Body of pancreas (tissue), 4 donors: Measurements from ENCODE around the gene SCAF4. TPM values are rescaled to one million over a fixed set of nuclear protein-coding genes. Genes with fewer than 3 reads are reported as not detected.
"Not testable (repeated sequence)": the region's sequence is repeated elsewhere in the genome, so short reads cannot be mapped to it uniquely, and the experiment has no call there.

Source experiments
- ATAC-seq: fragments of 150-250 bp; one replicate; pipeline ENCODE4 v1.9.1; 2016
- DNase-seq, 4 donors: peaks; one replicate each; pipeline ENCODE4 v3.0.0-alpha.2; 2019
- H3K27ac ChIP-seq, 4 donors: fragments of 200-600 bp; sonication (generic); 1 replicate in 3 of 4; 2 replicates in 1 of 4; pipeline versions ENCODE4 v1.5.1 to v1.6.1; 2016 to 2019; ENCODE audit warnings: mild to moderate bottlenecking in 1 of 4, mixed read lengths in 1 of 4, moderate library complexity in 1 of 4
- H3K27me3 ChIP-seq, 2 donors: fragments of 200-600 bp; sonication (generic); one replicate each; pipeline ENCODE4 v1.6.0; 2016; ENCODE audit warnings: mild to moderate bottlenecking in 1 of 2
- H3K36me3 ChIP-seq, 2 donors: fragments of 200-600 bp; sonication (generic); replicated peaks in 1 of 2; 2 replicates each; pipeline ENCODE4 v1.5.1; 2016; ENCODE audit warnings: low read depth in 2 of 2; ENCODE audit not compliant: insufficient read depth in 1 of 2
- H3K4me1 ChIP-seq: fragments of 200-600 bp; sonication (generic); one replicate; pipeline ENCODE4 v1.6.0; 2016
- H3K4me3 ChIP-seq, 2 donors: fragments of 200-600 bp; sonication (generic); 1 replicate in 1 of 2; 2 replicates in 1 of 2; pipeline ENCODE4 v1.5.1; 2016 to 2019
- H3K9me3 ChIP-seq, 3 donors: fragments of 200-600 bp; sonication (generic); 1 replicate in 2 of 3; 2 replicates in 1 of 3; pipeline ENCODE4 v1.5.1; 2016
- POLR2A ChIP-seq, 3 donors: fragments of 450-650 bp; IDR thresholded peaks; one replicate each; pipeline ENCODE4 v1.6.1; 2016; ENCODE audit warnings: antibody characterized with exemption in 3 of 3, mild to moderate bottlenecking in 2 of 3
- WGBS, 2 donors: methylation state at CpG; one replicate each; pipeline ENCODE4 v1.1.5; 2017; 5-methylcytosine and 5-hydroxymethylcytosine counted together
- intact Hi-C: fragments of 100-400 bp; cut with DNase I; formaldehyde crosslinking; loops from one replicate; pipeline ENCODE4 v1.15.1; 2023
- total RNA-seq, 2 donors: library from RNA; depleted of rRNA; stranded (reverse); fragments of >200 nt; gene quantifications; one replicate each; pipeline ENCODE4 v1.1.0, GENCODE V29; 2016
- TF ChIP-seq, protein P1 (sequence below), 7 experiments: fragments of 450-650 bp in 4 of 7; fragments of 200-600 bp in 3 of 7; sonication (generic) in 3 of 7; IDR thresholded peaks; one replicate each; pipeline ENCODE4 v1.5.1; 2016 to 2019; ENCODE audit warnings: antibody characterized with exemption in 7 of 7

Gene SCAF4
- total RNA-seq, 2 donors from 2014 or later: 9.2 to 11.4 TPM

DNA sequence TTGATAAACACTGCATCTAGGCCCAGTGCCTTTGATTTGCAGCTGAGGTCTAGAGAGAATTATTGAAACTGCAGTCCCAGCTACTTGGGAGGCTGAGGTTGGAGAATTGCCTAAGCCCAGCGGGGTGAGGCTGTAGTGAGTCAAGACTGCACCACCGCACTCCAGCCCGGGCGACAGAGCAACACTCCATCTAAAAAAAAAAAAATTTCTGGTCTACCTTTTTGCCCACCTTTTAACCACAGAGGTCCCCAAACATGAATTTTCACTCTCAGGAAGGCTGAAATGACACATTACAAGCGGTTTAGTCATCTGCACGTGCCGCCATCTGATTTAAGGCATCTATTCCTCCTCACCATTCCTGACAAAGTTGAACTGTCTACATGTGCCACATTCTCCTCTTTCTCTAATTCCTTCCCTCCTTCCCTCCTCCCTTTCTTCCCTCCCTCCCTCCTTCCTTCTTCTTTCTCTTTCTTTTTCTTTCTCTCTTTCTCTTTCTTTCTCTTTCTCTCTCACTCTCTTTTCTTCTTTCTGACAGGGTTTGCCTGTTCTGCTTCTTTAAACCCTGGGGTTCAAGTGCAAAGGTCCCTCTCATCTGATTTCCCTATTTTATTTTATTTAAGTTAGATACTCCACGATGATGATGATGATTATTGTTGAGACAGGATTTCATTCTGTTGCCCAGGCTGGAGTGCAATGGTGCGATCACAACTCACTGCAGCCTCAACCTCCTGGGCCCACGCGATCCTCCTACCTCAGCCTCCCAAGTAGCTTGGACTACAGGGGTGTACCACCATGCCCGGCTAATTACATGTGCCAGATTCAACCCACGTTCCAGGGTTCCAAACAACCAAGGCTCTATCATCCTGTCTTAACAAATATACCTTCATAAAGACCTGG is 75.5 kb downstream of the SCAF4 start:
- Histone ChIP-seq H3K9me3 (no peaks in the 10 kb centered on the region), H3K4me3 (no peak overlapping the region), H3K27me3 (no peaks in the 10 kb centered on the region), H3K27ac (no peak overlapping the region), H3K36me3 (no peaks in the 10 kb centered on the region), H3K4me1 (peaks cover 17% of the 10 kb centered on the region)
- DNase-seq: no peak
- WGBS, 2 donors: 87 to 89% methylated on average over 13 of the region's 13 CpGs
- TF ChIP-seq, protein P1, sequence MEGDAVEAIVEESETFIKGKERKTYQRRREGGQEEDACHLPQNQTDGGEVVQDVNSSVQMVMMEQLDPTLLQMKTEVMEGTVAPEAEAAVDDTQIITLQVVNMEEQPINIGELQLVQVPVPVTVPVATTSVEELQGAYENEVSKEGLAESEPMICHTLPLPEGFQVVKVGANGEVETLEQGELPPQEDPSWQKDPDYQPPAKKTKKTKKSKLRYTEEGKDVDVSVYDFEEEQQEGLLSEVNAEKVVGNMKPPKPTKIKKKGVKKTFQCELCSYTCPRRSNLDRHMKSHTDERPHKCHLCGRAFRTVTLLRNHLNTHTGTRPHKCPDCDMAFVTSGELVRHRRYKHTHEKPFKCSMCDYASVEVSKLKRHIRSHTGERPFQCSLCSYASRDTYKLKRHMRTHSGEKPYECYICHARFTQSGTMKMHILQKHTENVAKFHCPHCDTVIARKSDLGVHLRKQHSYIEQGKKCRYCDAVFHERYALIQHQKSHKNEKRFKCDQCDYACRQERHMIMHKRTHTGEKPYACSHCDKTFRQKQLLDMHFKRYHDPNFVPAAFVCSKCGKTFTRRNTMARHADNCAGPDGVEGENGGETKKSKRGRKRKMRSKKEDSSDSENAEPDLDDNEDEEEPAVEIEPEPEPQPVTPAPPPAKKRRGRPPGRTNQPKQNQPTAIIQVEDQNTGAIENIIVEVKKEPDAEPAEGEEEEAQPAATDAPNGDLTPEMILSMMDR (IDR thresholded peaks at IDR 0.05): no peak
- intact Hi-C loops: no loop called here
- no peak for ATAC-seq

DNA sequence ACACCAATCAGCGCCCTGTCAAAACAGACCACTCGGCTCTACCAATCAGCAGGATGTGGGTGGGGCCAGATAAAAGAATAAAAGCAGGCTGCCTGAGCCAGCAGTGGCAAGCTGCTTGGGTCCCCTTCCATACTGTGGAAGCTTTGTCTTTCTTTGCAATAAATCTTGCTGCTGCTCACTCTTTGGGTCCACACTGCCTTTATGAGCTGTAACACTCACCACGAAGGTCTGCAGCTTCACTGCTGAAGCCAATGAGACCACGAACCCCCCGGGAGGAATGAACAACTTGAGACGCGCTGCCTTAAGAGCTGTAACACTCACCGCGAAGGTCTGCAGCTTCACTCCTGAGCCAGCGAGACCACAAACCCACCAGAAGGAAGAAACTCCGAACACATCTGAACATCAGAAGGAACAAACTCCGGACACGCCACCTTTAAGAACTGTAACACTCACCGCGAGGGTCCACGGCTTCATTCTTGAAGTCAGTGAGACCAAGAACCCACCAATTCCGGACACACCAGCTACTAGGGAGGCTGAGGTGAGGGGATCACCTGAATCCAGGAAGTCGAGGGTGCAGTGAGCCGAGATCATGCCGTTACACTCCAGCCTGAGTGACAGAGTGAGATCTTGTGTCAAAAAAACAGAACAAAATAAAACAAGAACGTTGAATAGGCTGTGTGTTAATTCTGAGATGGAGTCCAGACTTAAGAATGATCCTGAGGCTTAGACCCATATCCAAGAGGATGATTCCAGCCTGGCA is 76.9 kb downstream of the SCAF4 start:
- H3K27me3 ChIP-seq, DNase-seq, H3K9me3 ChIP-seq, H3K4me1 ChIP-seq, ATAC-seq, H3K27ac ChIP-seq, intact Hi-C loops, H3K4me3 ChIP-seq, H3K36me3 ChIP-seq: not testable (repeated sequence)
- whole genome bisulfite sequencing, 2 donors: 73 to 79% methylated on average over 16 to 21 of the region's 21 CpGs

DNA sequence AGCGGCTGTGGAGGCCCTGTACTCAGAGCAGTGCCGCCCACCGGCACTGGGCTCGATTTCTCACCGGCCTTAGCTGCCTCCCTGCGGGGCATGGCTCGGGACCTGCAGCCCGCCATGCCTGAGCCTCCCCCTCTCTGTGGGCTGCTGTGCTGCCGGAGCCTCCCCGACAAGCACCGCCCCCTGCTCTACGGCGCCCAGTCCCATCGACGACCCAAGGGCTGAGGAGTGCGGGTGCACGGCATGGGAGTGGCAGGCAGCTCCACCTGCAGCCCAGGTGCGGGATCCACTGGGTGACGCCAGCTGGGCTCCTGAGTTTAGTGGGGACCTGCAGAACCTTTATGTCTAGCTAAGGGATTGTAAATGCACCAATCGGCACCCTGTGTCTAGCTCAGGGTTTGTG is 77.6 kb downstream of the SCAF4 start:
- H3K27me3 ChIP-seq: no peaks in the 10 kb centered on the region
- no peak overlapping the region for H3K27ac ChIP-seq
- no peak for DNase-seq
- intact Hi-C loops: no loop called here
- no peak overlapping the region for H3K4me3 ChIP-seq
- H3K36me3 ChIP-seq: no peaks in the 10 kb centered on the region
- H3K4me1 ChIP-seq: peaks cover 4% of the 10 kb centered on the region
- no peak for TF ChIP-seq POLR2A (IDR thresholded peaks at IDR 0.05)
- TF ChIP-seq, protein P1 (IDR thresholded peaks at IDR 0.05): no peak
- 93 to 97% methylated on average over 13 to 15 of the region's 20 CpGs for WGBS, 2 donors
- H3K9me3 ChIP-seq: no peaks in the 10 kb centered on the region
- ATAC-seq: no peak

- DNase-seq, ATAC-seq, H3K4me3 ChIP-seq, H3K4me1 ChIP-seq, H3K27ac ChIP-seq, intact Hi-C loops, H3K9me3 ChIP-seq, H3K27me3 ChIP-seq, H3K36me3 ChIP-seq: not testable (repeated sequence)
- 78 to 79% methylated on average over 4 of the region's 4 CpGs for WGBS, 2 donors
Measured at GRCh38 chr21:31651491-31651890, 80.4 kb downstream of the SCAF4 start.

DNA sequence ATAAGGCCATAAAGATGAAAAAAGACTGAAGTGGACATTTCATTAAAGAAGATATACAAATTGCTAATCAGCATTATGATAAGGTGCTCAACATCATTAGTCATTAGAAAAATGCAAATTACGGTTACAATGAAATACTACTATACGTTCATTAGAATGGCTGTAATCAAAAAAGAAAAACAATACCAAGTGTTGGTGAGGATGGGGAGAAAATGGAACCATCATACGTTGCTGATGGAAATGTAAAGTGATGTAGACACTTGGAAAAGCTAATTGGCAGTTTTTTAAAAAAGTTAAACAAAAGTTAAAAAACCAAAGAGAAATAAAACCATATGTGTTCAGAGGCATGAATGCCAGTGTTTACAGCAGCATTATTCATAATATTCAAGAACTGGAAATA is 81.0 kb downstream of the SCAF4 start:
- 87 to 89% methylated on average over 3 of the region's 3 CpGs for WGBS, 2 donors
- no peaks in the 10 kb centered on the region for H3K27me3 ChIP-seq
- no peaks in the 10 kb centered on the region for H3K9me3 ChIP-seq
- ATAC-seq (no peak), DNase-seq (no peak)
- H3K27ac ChIP-seq: no peak overlapping the region
- no peaks in the 10 kb centered on the region for H3K4me1 ChIP-seq
- H3K4me3 ChIP-seq: no peak overlapping the region
- TF ChIP-seq, protein P1 (IDR thresholded peaks at IDR 0.05): no peak
- no peak for TF ChIP-seq POLR2A (IDR thresholded peaks at IDR 0.05)
- H3K36me3 ChIP-seq: no peaks in the 10 kb centered on the region
- intact Hi-C loops: no loop called here
